K562 (cell line): Measurements from ENCODE around the gene TMEM63A. TPM values are rescaled to one million over a fixed set of nuclear protein-coding genes. Genes with fewer than 3 reads are reported as not detected.

Experiments
- CBFA2T2 ChIP-seq: fragments of 450-650 bp; conservative IDR thresholded peaks from 2 replicates; pipeline ENCODE4 v1.6.1; 2017; ENCODE audit warnings: mild to moderate bottlenecking
- ETV5 ChIP-seq: sonication (generic); formaldehyde crosslinking; IDR thresholded peaks from 2 replicates; pipeline ENCODE4 v1.4.0; 2020; ENCODE audit warnings: low read depth, mild to moderate bottlenecking, missing genetic modification reagents
- ETV6 ChIP-seq, 3 experiments: fragments of 150-350 bp in 1 of 3; sonication (generic) in 1 of 3; formaldehyde crosslinking in 1 of 3; IDR thresholded peaks; 2 replicates each; pipeline versions ENCODE4 v1.6.1 to v1.8.0; 2014 to 2022; ENCODE audit warnings: borderline replicate concordance in 2 of 3, low read depth in 2 of 3, antibody characterized with exemption in 1 of 3, low read length in 1 of 3, mild to moderate bottlenecking in 1 of 3, missing genetic modification reagents in 1 of 3
- FOXM1 ChIP-seq, 2 experiments: fragments of 450-650 bp in 1 of 2; sonication (generic) in 1 of 2; formaldehyde crosslinking in 1 of 2; IDR thresholded peaks; 2 replicates each; pipeline versions ENCODE4 v1.6.1 to v1.9.0; 2017 to 2022; ENCODE audit warnings: low read depth in 2 of 2, mild to moderate bottlenecking in 2 of 2, missing genetic modification reagents in 1 of 2, moderate library complexity in 1 of 2
- MAFK ChIP-seq: IDR thresholded peaks from 2 replicates; pipeline ENCODE4 v1.6.1; 2011; ENCODE audit warnings: low read length, improper control_type of control experiment
- MYC ChIP-seq, 2 experiments: fragments of 250-450 bp in 1 of 2; sonication (Bioruptor Pico) in 1 of 2; IDR thresholded peaks; 2 replicates each; pipeline versions ENCODE4 v1.5.1 to v1.6.1; 2012 to 2021; ENCODE audit warnings: low read depth in 2 of 2, borderline replicate concordance in 1 of 2, improper control_type of control experiment in 1 of 2, low read length in 1 of 2, mild to moderate bottlenecking in 1 of 2, moderate library complexity in 1 of 2
- OTX1 ChIP-seq: fragments of 450-650 bp; formaldehyde crosslinking; IDR thresholded peaks from 2 replicates; pipeline ENCODE4 v1.4.0; 2022; ENCODE audit warnings: mild to moderate bottlenecking
- PHB2 ChIP-seq: fragments of 450-650 bp; IDR thresholded peaks from 2 replicates; pipeline ENCODE4 v1.6.1; 2017; ENCODE audit warnings: low read depth
- SMAD4 ChIP-seq: fragments of 250-450 bp; sonication (Bioruptor Pico); conservative IDR thresholded peaks from 2 replicates; pipeline ENCODE4 v1.8.0; 2021; ENCODE audit warnings: inconsistent platforms, mild to moderate bottlenecking, moderate library complexity
- SMARCA5 ChIP-seq: fragments of 450-650 bp; IDR thresholded peaks from 2 replicates; pipeline ENCODE4 v1.6.1; 2016
- SRSF1 ChIP-seq: fragments of 200-400 bp; formaldehyde crosslinking; IDR thresholded peaks from 2 replicates; pipeline ENCODE4 v1.6.1; 2017; ENCODE audit warnings: mild to moderate bottlenecking, low read depth, low read length, moderate library complexity
- WHSC1 ChIP-seq: IDR thresholded peaks from one replicate; pipeline ENCODE4 v1.6.1; 2012; ENCODE audit warnings: low read length, control low read depth, inconsistent platforms
- ZEB2 ChIP-seq: fragments of 450-650 bp; IDR thresholded peaks from 2 replicates; pipeline ENCODE4 v1.6.1; 2016
- ZNF830 ChIP-seq: fragments of 250-450 bp; sonication (Bioruptor Pico); IDR thresholded peaks from 2 replicates; pipeline ENCODE4 v1.5.0; 2021; ENCODE audit warnings: mild to moderate bottlenecking
- polyA plus RNA-seq, 8 experiments: library from polyadenylated mRNA; depleted of rRNA in 4 of 8; stranded (reverse) in 5 of 8; unstranded in 3 of 8; fragments of >200 nt; fragmentation: Nextera tagmentation in 2 of 8; fragmentation: Illumina TruSeq in 1 of 8; extraction: Ambion mirVana in 2 of 8; extraction: Trizol in 1 of 8; gene quantifications; 2 replicates each; pipeline versions ENCODE4 v1.2.1 to v1.2.3, GENCODE V29; 2011 to 2014; ENCODE audit warnings: inconsistent platforms in 1 of 8, missing spikeins in 1 of 8
- total RNA-seq, 7 experiments: library from RNA; depleted of rRNA in 6 of 7; stranded (reverse); fragments of >200 nt in 6 of 7; fragmentation: Illumina TruSeq in 2 of 7; extraction: Trizol in 2 of 7; gene quantifications; 2 replicates each; pipeline versions ENCODE4 v1.2.1 to v1.2.3, GENCODE V29; 2011 to 2021; ENCODE audit warnings: low replicate concordance in 1 of 7
- TF ChIP-seq, protein P1 (sequence below): sonication (generic); formaldehyde crosslinking; IDR thresholded peaks from 2 replicates; pipeline ENCODE4 v1.8.0; 2022; ENCODE audit warnings: mild to moderate bottlenecking, missing genetic modification reagents

The TMEM63A gene
- total and polyA plus RNA-seq, 9 of the 15 experiments (the other 6 are each of a cell fraction or from before 2014, with no cell fraction given): 2.0 to 54.6 (median 17.5) TPM

DNA sequence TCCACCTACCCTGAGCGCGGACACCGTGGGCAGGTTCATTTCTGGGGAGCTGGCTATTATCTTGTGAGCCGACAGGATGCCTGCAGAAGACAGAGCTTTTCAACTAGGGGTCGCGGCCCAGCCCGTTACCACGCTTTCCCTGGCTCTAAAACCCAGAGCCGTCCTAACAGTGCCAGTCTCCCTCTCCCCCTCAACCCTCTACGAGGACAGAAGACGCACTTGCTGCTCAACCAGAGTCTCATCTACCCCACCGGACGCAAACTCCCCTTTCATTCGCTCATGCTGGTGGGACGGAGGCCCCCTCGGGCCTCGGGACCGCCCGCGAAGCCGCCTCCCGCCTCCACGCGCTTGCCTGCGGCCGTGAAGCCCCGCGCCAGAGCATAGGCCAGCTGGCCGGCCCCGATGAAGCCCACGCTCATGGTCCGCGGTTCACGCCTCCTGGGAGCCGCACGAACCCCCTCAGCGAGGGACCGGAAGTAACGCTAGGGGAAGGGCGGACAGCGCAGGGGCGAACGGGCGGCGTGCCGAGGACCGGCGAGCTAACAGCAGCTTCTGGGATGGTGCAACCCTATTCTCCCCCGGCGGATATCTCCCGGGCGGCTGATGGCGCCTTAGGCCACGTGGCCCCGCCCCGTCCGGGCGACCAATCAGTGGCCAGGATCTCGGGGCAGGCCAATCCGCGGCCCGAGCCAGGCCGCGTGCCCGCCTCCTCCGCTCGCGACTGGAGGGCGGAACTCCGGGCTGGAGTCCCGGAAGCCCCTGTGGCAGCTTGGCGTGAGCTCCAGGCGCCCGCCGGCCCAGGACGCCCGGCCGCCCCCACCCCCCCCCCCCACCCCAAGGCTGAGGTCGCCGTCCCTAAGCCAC, 41.7 kb upstream of the TMEM63A start, which contains the start of gene PYCR2 (continued):
- peak; percentile 75; the same call in 1 of the 2 replicates for TF ChIP-seq ZNF830
- TF ChIP-seq MAFK: 0 out of 2 replicates have a peak, but pooled peaks have one; percentile 3
- TF ChIP-seq WHSC1: no peak
- peak; percentile 96 for TF ChIP-seq MYC (IDR thresholded peaks at IDR 0.05; ENCODE audit: low read depth, low read length)
- peak; percentile 87; the same call in 1 of the 2 replicates for TF ChIP-seq MYC (CRISPR knock-in tag; IDR thresholded peaks at IDR 0.05; ENCODE audit: borderline replicate concordance, low read depth)
- no peak for TF ChIP-seq SMARCA5
- TF ChIP-seq, protein P1, sequence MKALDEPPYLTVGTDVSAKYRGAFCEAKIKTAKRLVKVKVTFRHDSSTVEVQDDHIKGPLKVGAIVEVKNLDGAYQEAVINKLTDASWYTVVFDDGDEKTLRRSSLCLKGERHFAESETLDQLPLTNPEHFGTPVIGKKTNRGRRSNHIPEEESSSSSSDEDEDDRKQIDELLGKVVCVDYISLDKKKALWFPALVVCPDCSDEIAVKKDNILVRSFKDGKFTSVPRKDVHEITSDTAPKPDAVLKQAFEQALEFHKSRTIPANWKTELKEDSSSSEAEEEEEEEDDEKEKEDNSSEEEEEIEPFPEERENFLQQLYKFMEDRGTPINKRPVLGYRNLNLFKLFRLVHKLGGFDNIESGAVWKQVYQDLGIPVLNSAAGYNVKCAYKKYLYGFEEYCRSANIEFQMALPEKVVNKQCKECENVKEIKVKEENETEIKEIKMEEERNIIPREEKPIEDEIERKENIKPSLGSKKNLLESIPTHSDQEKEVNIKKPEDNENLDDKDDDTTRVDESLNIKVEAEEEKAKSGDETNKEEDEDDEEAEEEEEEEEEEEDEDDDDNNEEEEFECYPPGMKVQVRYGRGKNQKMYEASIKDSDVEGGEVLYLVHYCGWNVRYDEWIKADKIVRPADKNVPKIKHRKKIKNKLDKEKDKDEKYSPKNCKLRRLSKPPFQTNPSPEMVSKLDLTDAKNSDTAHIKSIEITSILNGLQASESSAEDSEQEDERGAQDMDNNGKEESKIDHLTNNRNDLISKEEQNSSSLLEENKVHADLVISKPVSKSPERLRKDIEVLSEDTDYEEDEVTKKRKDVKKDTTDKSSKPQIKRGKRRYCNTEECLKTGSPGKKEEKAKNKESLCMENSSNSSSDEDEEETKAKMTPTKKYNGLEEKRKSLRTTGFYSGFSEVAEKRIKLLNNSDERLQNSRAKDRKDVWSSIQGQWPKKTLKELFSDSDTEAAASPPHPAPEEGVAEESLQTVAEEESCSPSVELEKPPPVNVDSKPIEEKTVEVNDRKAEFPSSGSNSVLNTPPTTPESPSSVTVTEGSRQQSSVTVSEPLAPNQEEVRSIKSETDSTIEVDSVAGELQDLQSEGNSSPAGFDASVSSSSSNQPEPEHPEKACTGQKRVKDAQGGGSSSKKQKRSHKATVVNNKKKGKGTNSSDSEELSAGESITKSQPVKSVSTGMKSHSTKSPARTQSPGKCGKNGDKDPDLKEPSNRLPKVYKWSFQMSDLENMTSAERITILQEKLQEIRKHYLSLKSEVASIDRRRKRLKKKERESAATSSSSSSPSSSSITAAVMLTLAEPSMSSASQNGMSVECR (CRISPR knock-in tag): peak; percentile 97
- TF ChIP-seq ETV6 (IDR thresholded peaks at IDR 0.05; ENCODE audit: borderline replicate concordance in 1 of 2, low read depth in 2 of 2, low read length in 1 of 2): no peak; a peak in 1 of 4 replicates
- no peak for TF ChIP-seq ETV6 (CRISPR knock-in tag; IDR thresholded peaks at IDR 0.05; ENCODE audit: borderline replicate concordance)
- no peak for TF ChIP-seq PHB2
- no peak for TF ChIP-seq FOXM1 (IDR thresholded peaks at IDR 0.05; ENCODE audit: low read depth)
- 0 out of 2 replicates have a peak, but pooled peaks have one; percentile 52 for TF ChIP-seq FOXM1 (CRISPR knock-in tag; IDR thresholded peaks at IDR 0.05; ENCODE audit: low read depth)
- TF ChIP-seq ETV5: peak; percentile 93
- 0 out of 2 replicates have a peak, but pooled peaks have one; percentile 15 for TF ChIP-seq SMAD4 (CRISPR knock-in tag)
- no peak for TF ChIP-seq SRSF1
- TF ChIP-seq ZEB2: peak; percentile 52; the same call in 1 of the 2 replicates
- 0 out of 2 replicates have a peak, but pooled peaks have one; percentile 44 for TF ChIP-seq OTX1 (CRISPR knock-in tag)
- peak; percentile 59; the same call in 1 of the 2 replicates for TF ChIP-seq CBFA2T2
